GM10248 (cell line): ENCODE results near the gene GOSR2.

ENCODE experiments used
- CTCF ChIA-PET: fragments of 300-600 bp; sonication (Branson Sonifier 250); formaldehyde crosslinking; extraction: SDS; loops from one replicate; lab custom pipeline; 2021; ENCODE audit warnings: antibody characterized with exemption; lab: Yijun Ruan, JAX
- POLR2A ChIA-PET: fragments of 350-650 bp; sonication (Branson Sonifier 250); formaldehyde crosslinking; extraction: SDS; loops from one replicate; lab custom pipeline; 2020; ENCODE audit warnings: antibody characterized with exemption; lab: Yijun Ruan, JAX
- DNase-seq: peaks from one replicate; pipeline ENCODE4 v3.0.0; 2012; ENCODE audit errors: extremely low spot score
- TF ChIP-seq, protein P1 (sequence below): IDR thresholded peaks from 2 replicates; pipeline ENCODE4 v1.5.1; 2012; ENCODE audit warnings: mild to moderate bottlenecking, low read depth; ENCODE audit errors: extremely low read depth, missing control alignments, control extremely low read depth

Gene GOSR2

DNA sequence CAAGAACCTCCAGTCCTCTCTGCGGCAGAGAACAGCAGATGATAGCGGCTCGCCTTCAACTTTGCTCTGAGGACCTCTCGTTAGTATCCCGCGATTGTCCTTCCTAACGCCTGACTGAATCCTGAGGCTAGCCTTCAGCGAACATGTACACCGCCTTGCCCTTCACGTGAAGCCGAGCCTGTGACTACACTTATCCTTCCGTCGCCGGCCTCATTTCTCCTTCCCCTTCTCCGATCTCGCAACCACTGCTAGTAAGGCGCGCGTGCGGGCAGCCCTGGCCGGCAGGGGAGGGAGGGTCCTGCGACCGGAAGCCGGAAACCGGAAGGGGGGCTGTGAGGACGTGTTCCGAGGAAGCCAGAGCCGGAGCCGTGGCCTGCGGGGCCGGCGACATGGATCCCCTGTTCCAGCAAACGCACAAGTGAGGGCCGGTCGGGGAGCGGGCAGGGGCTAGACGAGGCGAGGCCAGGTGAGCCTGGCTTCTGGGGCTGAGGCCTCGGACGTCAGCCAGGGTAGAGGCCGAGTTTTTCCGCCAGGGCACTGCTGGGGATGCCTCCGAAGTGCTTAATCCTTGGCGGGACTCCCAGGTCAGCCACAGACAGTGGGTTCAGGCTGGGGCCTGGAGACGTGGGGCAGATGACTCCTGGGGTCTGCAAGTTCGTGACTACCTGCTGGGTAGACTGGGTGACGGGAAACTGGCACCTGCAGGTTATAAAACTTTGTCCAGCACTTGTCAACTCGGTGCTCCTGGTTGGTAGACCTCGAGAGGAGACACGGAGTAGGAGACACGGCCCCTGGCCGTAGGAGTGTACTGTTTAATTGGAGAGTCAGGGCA is at the start of gene GOSR2:
TSS of gene GOSR2 (plus strand) at position 357 of the 832 bp plus-strand sequence. CDS start at position 390, 33 bp downstream.
- POLR2A ChIA-PET, result no interaction called here
- TF ChIP-seq, protein P1, sequence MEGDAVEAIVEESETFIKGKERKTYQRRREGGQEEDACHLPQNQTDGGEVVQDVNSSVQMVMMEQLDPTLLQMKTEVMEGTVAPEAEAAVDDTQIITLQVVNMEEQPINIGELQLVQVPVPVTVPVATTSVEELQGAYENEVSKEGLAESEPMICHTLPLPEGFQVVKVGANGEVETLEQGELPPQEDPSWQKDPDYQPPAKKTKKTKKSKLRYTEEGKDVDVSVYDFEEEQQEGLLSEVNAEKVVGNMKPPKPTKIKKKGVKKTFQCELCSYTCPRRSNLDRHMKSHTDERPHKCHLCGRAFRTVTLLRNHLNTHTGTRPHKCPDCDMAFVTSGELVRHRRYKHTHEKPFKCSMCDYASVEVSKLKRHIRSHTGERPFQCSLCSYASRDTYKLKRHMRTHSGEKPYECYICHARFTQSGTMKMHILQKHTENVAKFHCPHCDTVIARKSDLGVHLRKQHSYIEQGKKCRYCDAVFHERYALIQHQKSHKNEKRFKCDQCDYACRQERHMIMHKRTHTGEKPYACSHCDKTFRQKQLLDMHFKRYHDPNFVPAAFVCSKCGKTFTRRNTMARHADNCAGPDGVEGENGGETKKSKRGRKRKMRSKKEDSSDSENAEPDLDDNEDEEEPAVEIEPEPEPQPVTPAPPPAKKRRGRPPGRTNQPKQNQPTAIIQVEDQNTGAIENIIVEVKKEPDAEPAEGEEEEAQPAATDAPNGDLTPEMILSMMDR, result no peak
- peak; percentile 95 for DNase-seq
- CTCF ChIA-PET, result no interaction called here

GRCh38 chr17:46873941-46874645 is 48.9 kb upstream of the GOSR2 start:
- CTCF ChIA-PET, result no interaction called here
- no peak for DNase-seq
- POLR2A ChIA-PET, result no interaction called here
- TF ChIP-seq, protein P1, result no peak

- ChIA-PET POLR2A (no interaction called here), CTCF (no interaction called here)
- no peak for DNase-seq
- TF ChIP-seq, protein P1, result no peak
These were observed 48.1 kb upstream of the GOSR2 start for GRCh38 chr17:46874906-46875305.

DNA sequence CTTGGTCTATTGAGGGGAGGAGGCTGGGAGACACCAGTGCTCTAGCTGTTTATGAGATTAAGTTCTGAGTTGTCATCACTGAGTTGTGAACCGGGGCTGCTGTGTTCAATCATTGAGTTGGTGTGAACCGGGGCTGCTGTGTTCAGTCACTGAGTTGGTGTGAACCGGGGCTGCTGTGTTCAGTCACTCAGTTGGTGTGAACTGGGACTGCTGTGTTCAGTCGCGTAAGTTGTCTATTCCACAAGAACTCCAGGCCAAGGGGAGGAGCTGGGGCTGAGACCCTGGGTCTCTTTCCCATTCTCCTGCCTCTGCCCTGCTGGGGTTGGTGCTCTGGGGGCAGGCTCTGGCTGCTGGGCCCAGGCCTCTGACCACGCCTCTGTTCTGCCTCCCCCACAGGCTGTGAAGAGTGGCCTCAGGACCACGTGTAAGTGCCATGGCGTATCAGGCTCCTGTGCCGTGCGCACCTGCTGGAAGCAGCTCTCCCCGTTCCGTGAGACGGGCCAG is 47.1 kb upstream of the GOSR2 start:
- no peak for DNase-seq
- CTCF ChIA-PET, result interaction anchor here (1.0 kb wide), 2 partner anchors 10 to 158 kb away, joined by 3 to 4 read pairs; no protein-coding TSS in a partner anchor
- TF ChIP-seq, protein P1, result no peak
- POLR2A ChIA-PET, result no interaction called here

GRCh38 chr17:46876353-46876887 is 46.5 kb upstream of the GOSR2 start:
- DNase-seq, result no peak
- TF ChIP-seq, protein P1, result no peak
- POLR2A ChIA-PET, result no interaction called here
- CTCF ChIA-PET, result interaction anchor here (1.0 kb wide), 3 partner anchors 9 to 158 kb away, joined by 3 to 4 read pairs (median 3); no protein-coding TSS in a partner anchor

DNA sequence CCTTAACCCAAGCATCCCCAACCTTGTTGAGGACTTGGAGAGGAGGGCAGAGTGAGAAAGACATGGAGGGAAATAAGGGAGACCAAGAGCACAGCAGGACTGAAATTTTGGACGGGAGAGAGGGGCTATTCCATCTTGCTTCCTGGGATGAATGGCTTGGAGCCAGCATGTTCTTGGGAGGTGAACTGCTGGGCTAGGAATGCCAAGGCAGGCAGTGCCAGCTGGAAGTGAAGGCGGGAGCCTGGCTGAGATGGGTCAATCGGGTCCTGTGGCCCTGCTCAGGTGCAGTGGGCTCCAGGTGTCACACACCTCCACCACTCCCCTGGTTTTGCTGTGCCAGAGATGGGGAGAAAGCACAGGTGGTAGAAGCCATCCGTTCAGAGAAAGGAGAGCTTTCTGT is 46.0 kb upstream of the GOSR2 start:
- CTCF ChIA-PET, result interaction anchor here (1.0 kb wide), 2 partner anchors 9 to 41 kb away, joined by 3 to 4 read pairs; no protein-coding TSS in a partner anchor
- POLR2A ChIA-PET, result interaction anchor here (0.5 kb wide), 1 partner anchor 90 kb away, joined by 3 read pairs; no protein-coding TSS in a partner anchor
- TF ChIP-seq, protein P1, result no peak
- DNase-seq, result no peak
